ENCODE data around the gene SMURF2.
"Not testable (repeated sequence)": the region's sequence is repeated elsewhere in the genome, so short reads cannot be mapped to it uniquely, and the experiment has no call there.

GRCh38 chr17:64577025-64577424 is 85.1 kb downstream of the SMURF2 start:
- TF ChIP-seq CTCF (conservative IDR thresholded peaks at IDR 0.05); EZH2 (IDR thresholded peaks at IDR 0.05; ENCODE audit: low read depth): not testable (repeated sequence)

Data from PC-9 (cell line).